ENCODE results near the gene TCL1B. TPM values are rescaled to one million over a fixed set of nuclear protein-coding genes. Genes with fewer than 3 reads are reported as not detected.

Gene TCL1B
- total and polyA plus RNA-seq, 2 of the 4 experiments (the other 2 are of a cell fraction), result not detected

DNA sequence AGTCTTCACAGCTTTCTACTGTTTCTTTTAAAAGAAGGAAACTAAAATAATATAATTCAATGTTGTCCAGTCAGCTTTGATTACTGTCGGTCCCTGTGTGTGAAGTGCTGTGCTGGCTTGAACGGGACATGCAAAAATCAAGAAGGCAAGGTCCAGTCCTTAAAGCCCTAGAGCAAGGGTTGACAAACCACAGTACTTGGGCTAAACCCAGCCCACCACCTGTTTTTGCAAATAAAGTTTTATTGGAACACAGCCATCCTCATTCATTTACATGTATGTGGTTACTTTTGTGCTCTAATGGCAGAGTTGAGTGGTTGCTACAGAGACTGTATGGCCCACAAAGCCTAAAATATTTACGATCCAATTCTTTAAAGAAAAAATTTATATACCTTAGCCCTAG lies 41.2 kb upstream of the TCL1B start (continued):
- no peak for TF ChIP-seq BHLHE40 (IDR thresholded peaks at IDR 0.05; ENCODE audit: low read depth, low read length)
- TF ChIP-seq MAZ (IDR thresholded peaks at IDR 0.05; ENCODE audit: borderline replicate concordance, low read depth, low read length), result no peak
- no peak for TF ChIP-seq MXI1 (IDR thresholded peaks at IDR 0.05; ENCODE audit: borderline replicate concordance, low read depth, low read length)
- TF ChIP-seq CHD1 (IDR thresholded peaks at IDR 0.05; ENCODE audit: low read depth, low read length), result no peak

- Histone ChIP-seq H3K27me3 (ENCODE audit: control insufficient read depth, insufficient read depth, low read length) (no peaks in the 10 kb centered on the region), H3K4ac (ENCODE audit: low read depth, low read length) (no peak overlapping the region), H3K9ac (ENCODE audit: low read depth, low read length) (no peak overlapping the region), H3K4me1 (ENCODE audit: control insufficient read depth, insufficient read depth, low read length) (no peaks in the 10 kb centered on the region), H4K20me1 (ENCODE audit: insufficient read depth, low read length) (no peaks in the 10 kb centered on the region), H2BK5ac (ENCODE audit: low read depth, low read length, poor library complexity, severe bottlenecking) (no peak overlapping the region), H4K91ac (ENCODE audit: insufficient read depth, low read depth, low read length) (no peak overlapping the region), H3K9me3 (ENCODE audit: control insufficient read depth, insufficient read depth, low read length) (no peaks in the 10 kb centered on the region; the same call in 1 of the 2 replicates), H3K56ac (ENCODE audit: extremely low read depth, insufficient read depth, low read length) (no peak overlapping the region), H3K4me2 (ENCODE audit: low read depth, low read length) (no peak overlapping the region), H3K9me1 (ENCODE audit: insufficient read depth, low read length) (no peaks in the 10 kb centered on the region), H3K14ac (replicated peaks; ENCODE audit: low read depth, low read length) (no peak overlapping the region), H2BK120ac (ENCODE audit: low read depth, low read length) (no peak overlapping the region), H2AK5ac (ENCODE audit: low read depth, low read length) (no peak overlapping the region), H3K27ac (ENCODE audit: insufficient read depth, low read length) (no peak overlapping the region), H2AFZ (replicated peaks; ENCODE audit: low read length, poor library complexity) (no peak overlapping the region), H2BK15ac (ENCODE audit: low read depth, low read length) (no peak overlapping the region), H3K36me3 (ENCODE audit: control insufficient read depth, insufficient read depth, low read length) (no peaks in the 10 kb centered on the region), H3K79me1 (ENCODE audit: low read depth in 1 of 2, low read length in 2 of 2) (no peaks in the 10 kb centered on the region), H4K5ac (ENCODE audit: low read depth, low read length) (no peak overlapping the region), H3K23ac (ENCODE audit: low read depth, low read length) (no peak overlapping the region), H2BK20ac (ENCODE audit: low read depth, low read length) (no peak overlapping the region), H3K18ac (ENCODE audit: low read depth, low read length) (no peak overlapping the region), H3K4me3 (ENCODE audit: insufficient read depth, low read depth, low read length) (no peak overlapping the region), H2AK9ac (replicated peaks; ENCODE audit: low read depth, low read length, poor library complexity) (no peak overlapping the region), H4K8ac (ENCODE audit: low read depth in 2 of 2, low read length in 2 of 2) (no peak overlapping the region)
- CTCF ChIA-PET, result no interaction called here
- dilution Hi-C loops (cut with HindIII; ENCODE audit: low sequenced_read_pairs, unreplicated experiment), result no loop called here
- POLR2A ChIA-PET (ENCODE audit: unreplicated experiment), result no interaction called here
- TF ChIP-seq CHD1 (IDR thresholded peaks at IDR 0.05; ENCODE audit: low read depth, low read length) (no peak), SMC3 (IDR thresholded peaks at IDR 0.05; ENCODE audit: low read depth, low read length) (no peak), RFX5 (IDR thresholded peaks at IDR 0.05; ENCODE audit: low read depth, low read length) (no peak), POLR2A (IDR thresholded peaks at IDR 0.05; ENCODE audit: low read depth, low read length) (no peak), RCOR1 (IDR thresholded peaks at IDR 0.05; ENCODE audit: insufficient replicate concordance, low read length) (no peak)
- 33% methylated on average over 2 of the region's 10 CpGs; no CpG with 5 or more reads in 1 of the 2 experiments for WGBS, 2 experiments (ENCODE audit: extremely low coverage in 2 of 2, insufficient read length in 1 of 2)
- intact Hi-C loops (cut with micrococcal nuclease), result no loop called here
- ATAC-seq (ENCODE audit: low read depth), result no peak
- DNase-seq, result no peak
- in situ Hi-C loops (cut with MboI; ENCODE audit: low sequenced_read_pairs), result no loop called here
- BruUV-seq (replicated peaks), result no TSS peak
Observed at GRCh38 chr14:95645389-95645996, 40.7 kb upstream of the TCL1B start.

Data from IMR-90 (cell line).